HCT116 (cell line): ENCODE data around the gene SCN10A. TPM values are rescaled to one million over a fixed set of nuclear protein-coding genes. Genes with fewer than 3 reads are reported as not detected.

Experiments used
- ATAC-seq: fragments of 200-7000 bp; cut with Tn5 transposase; 2 replicates; pipeline ENCODE4 v1.9.1; 2020; ENCODE audit warnings: mild to moderate bottlenecking, moderate library complexity
- BruUV-seq: library from RNA; stranded (reverse); fragments of 400-500 nt; replicated peaks from 2 replicates; lab custom pipeline; 2021; lab: Mats Ljungman, UMichigan
- CTCF ChIA-PET: fragments of 300-600 bp; sonication (Branson Sonifier 250); formaldehyde crosslinking; loops from one replicate; lab custom pipeline; 2021; ENCODE audit warnings: antibody characterized with exemption; lab: Charles Lee
- POLR2A ChIA-PET: fragments of 300-600, 350-600 bp; sonication (Branson Sonifier 250); formaldehyde crosslinking; loops from one replicate; lab custom pipeline; 2021; ENCODE audit warnings: antibody characterized with exemption; lab: Charles Lee
- RAD21 ChIA-PET, 2 experiments: fragments of 300-600 bp; sonication (Branson Sonifier 250); formaldehyde crosslinking; loops; one replicate each; lab custom pipeline; 2023; ENCODE audit warnings: low total read pairs in 2 of 2; ENCODE audit not compliant: uncharacterized antibody in 2 of 2, unreplicated experiment in 2 of 2, low non-redundant PET in 1 of 2; lab: Charles Lee
- DNase-seq: peaks from one replicate; pipeline ENCODE4 v3.0.0-alpha.2; 2010; ENCODE audit warnings: low read depth, low spot score
- H2AFZ ChIP-seq: fragments of 200-600 bp; shearing (Covaris generic), sonication (generic); 2 replicates; pipeline ENCODE4 v1.6.1; 2017; ENCODE audit warnings: low read depth, mixed run types, mixed read lengths, antibody characterized with exemption, low read length; ENCODE audit not compliant: poor library complexity, severe bottlenecking
- H3K27ac ChIP-seq: 2 replicates; pipeline ENCODE4 v1.5.1; 2012; ENCODE audit warnings: low read depth, low read length
- H3K27me3 ChIP-seq: fragments of 200-600 bp; sonication (generic); 2 replicates; pipeline ENCODE4 v1.6.1; 2016; ENCODE audit warnings: mixed run types, low read length, mixed read lengths; ENCODE audit not compliant: insufficient read depth
- H3K36me3 ChIP-seq, 2 experiments: fragments of 200-500 bp in 1 of 2; fragments of 200-600 bp in 1 of 2; sonication (Bioruptor generic) in 1 of 2; sonication (generic) in 1 of 2; 2 replicates each; pipeline versions ENCODE4 v1.5.1 to v1.6.1; 2014 to 2016; ENCODE audit warnings: low read length in 2 of 2, inconsistent platforms in 1 of 2, mixed read lengths in 1 of 2, mixed run types in 1 of 2; ENCODE audit not compliant: insufficient read depth in 2 of 2, control insufficient read depth in 1 of 2
- H3K4me1 ChIP-seq, 2 experiments: fragments of 200-600 bp in 1 of 2; sonication (generic) in 1 of 2; 2 replicates each; pipeline versions ENCODE4 v1.5.1 to v1.6.1; 2012 to 2017; ENCODE audit warnings: low read length in 2 of 2, inconsistent platforms in 1 of 2, mild to moderate bottlenecking in 1 of 2, mixed read lengths in 1 of 2, mixed run types in 1 of 2, moderate library complexity in 1 of 2; ENCODE audit not compliant: insufficient read depth in 2 of 2, control insufficient read depth in 1 of 2
- H3K4me2 ChIP-seq: fragments of 200-600 bp; sonication (generic); 2 replicates; pipeline ENCODE4 v1.6.1; 2017; ENCODE audit warnings: mixed run types, low read length, mixed read lengths
- H3K4me3 ChIP-seq, 2 experiments: fragments of 200-600 bp in 1 of 2; sonication (generic) in 1 of 2; replicated peaks in 1 of 2; 2 replicates each; pipeline ENCODE4 v1.5.1; 2011 to 2016; ENCODE audit warnings: low read length in 2 of 2, control low read depth in 1 of 2, low read depth in 1 of 2, mild to moderate bottlenecking in 1 of 2, mixed read lengths in 1 of 2, mixed run types in 1 of 2
- H3K79me2 ChIP-seq: fragments of 200-600 bp; sonication (generic); 2 replicates; pipeline ENCODE4 v1.6.1; 2017; ENCODE audit warnings: mild to moderate bottlenecking, mixed run types, low read length, moderate library complexity, mixed read lengths; ENCODE audit not compliant: insufficient read depth
- H3K9ac ChIP-seq: fragments of 200-600 bp; sonication (generic); 2 replicates; pipeline ENCODE4 v1.6.1; 2016; ENCODE audit warnings: low read length, mixed read lengths
- H3K9me2 ChIP-seq: fragments of 200-600 bp; sonication (generic), shearing (Covaris generic); 2 replicates; pipeline ENCODE4 v1.6.1; 2017; ENCODE audit warnings: mixed run types, mild to moderate bottlenecking, moderate library complexity; ENCODE audit not compliant: insufficient read depth
- H3K9me3 ChIP-seq, 2 experiments: fragments of 200-500 bp in 1 of 2; fragments of 200-600 bp in 1 of 2; sonication (Bioruptor generic) in 1 of 2; sonication (generic) in 1 of 2; 2 replicates each; pipeline ENCODE4 v1.6.1; 2014 to 2017; ENCODE audit warnings: low read length in 2 of 2, mixed read lengths in 2 of 2, inconsistent platforms in 1 of 2, low read depth in 1 of 2, mild to moderate bottlenecking in 1 of 2, mixed run types in 1 of 2, moderate library complexity in 1 of 2; ENCODE audit not compliant: control insufficient read depth in 1 of 2, insufficient read depth in 1 of 2
- H4K20me1 ChIP-seq: fragments of 200-600 bp; sonication (generic), shearing (Covaris generic); 2 replicates; pipeline ENCODE4 v1.6.1; 2017; ENCODE audit warnings: mixed run types, mild to moderate bottlenecking, moderate library complexity; ENCODE audit not compliant: insufficient read depth
- ATF3 ChIP-seq: IDR thresholded peaks from 2 replicates; pipeline ENCODE4 v1.6.1; 2012
- CEBPB ChIP-seq: IDR thresholded peaks from 2 replicates; pipeline ENCODE4 v1.6.1; 2012; ENCODE audit warnings: low read depth
- EGR1 ChIP-seq: IDR thresholded peaks from 2 replicates; pipeline ENCODE4 v1.6.1; 2012; ENCODE audit warnings: low read depth
- ELF1 ChIP-seq: IDR thresholded peaks from 2 replicates; pipeline ENCODE4 v1.6.1; 2012; ENCODE audit warnings: low read depth, borderline replicate concordance
- EZH2 ChIP-seq: fragments of 200-600 bp; sonication (generic); IDR thresholded peaks from 2 replicates; pipeline ENCODE4 v1.6.1; 2017; ENCODE audit warnings: antibody characterized with exemption, mixed run types
- EZH2phosphoT487 ChIP-seq: fragments of 200-600 bp; IDR thresholded peaks from 2 replicates; pipeline ENCODE4 v1.6.1; 2018; ENCODE audit warnings: antibody characterized with exemption, borderline replicate concordance
- FOSL1 ChIP-seq: IDR thresholded peaks from 2 replicates; pipeline ENCODE4 v1.6.1; 2012; ENCODE audit warnings: low read depth
- JUND ChIP-seq: IDR thresholded peaks from 2 replicates; pipeline ENCODE4 v1.6.1; 2012
- POLR2A ChIP-seq: IDR thresholded peaks from 2 replicates; pipeline ENCODE4 v1.7.0; 2011; ENCODE audit warnings: borderline replicate concordance; ENCODE audit not compliant: insufficient read depth, insufficient read length; ENCODE audit errors: extremely low read depth
- POLR2AphosphoS5 ChIP-seq: IDR thresholded peaks from 2 replicates; pipeline ENCODE4 v1.6.1; 2011; ENCODE audit warnings: mild to moderate bottlenecking, low read depth, low read length, moderate library complexity
- REST ChIP-seq: IDR thresholded peaks from 2 replicates; pipeline ENCODE4 v1.6.1; 2012; ENCODE audit warnings: low read depth
- SRF ChIP-seq: IDR thresholded peaks from 2 replicates; pipeline ENCODE4 v1.6.1; 2012; ENCODE audit warnings: low read depth
- YY1 ChIP-seq: IDR thresholded peaks from 2 replicates; pipeline ENCODE4 v1.6.1; 2011; ENCODE audit warnings: low read length, low read depth, moderate library complexity, mild to moderate bottlenecking; ENCODE audit not compliant: insufficient replicate concordance; ENCODE audit errors: extremely low read depth
- ZBTB33 ChIP-seq: IDR thresholded peaks from 2 replicates; pipeline ENCODE4 v1.6.1; 2011; ENCODE audit warnings: mild to moderate bottlenecking, low read length, moderate library complexity; ENCODE audit not compliant: insufficient replicate concordance; ENCODE audit errors: extremely low read depth
- ZFX ChIP-seq: fragments of 450-650 bp; IDR thresholded peaks from 2 replicates; pipeline ENCODE4 v1.6.1; 2017
- ZNF274 ChIP-seq: fragments of 200-500 bp; sonication (Bioruptor generic); IDR thresholded peaks from 2 replicates; pipeline ENCODE4 v1.6.1; 2014; ENCODE audit warnings: mild to moderate bottlenecking, low read depth, low read length, inconsistent platforms
- intact Hi-C: fragments of 100-400 bp; cut with micrococcal nuclease; formaldehyde crosslinking; loops from 2 replicates; pipeline ENCODE4 v1.10.0; 2022
- total RNA-seq: library from RNA; stranded (reverse); gene quantifications from one replicate; pipeline ENCODE4 v1.2.1, GENCODE V29; 2021; ENCODE audit not compliant: unreplicated experiment

SCN10A gene
- total RNA-seq, 1 experiment from 2014 or later, result not detected

GRCh38 chr3:38800511-38800910 lies 15.5 kb downstream of the SCN10A start:
- Histone ChIP-seq H3K27me3 (peaks cover 70% of the 10 kb centered on the region), H3K27ac (no peak overlapping the region), H2AFZ (no peak overlapping the region), H3K36me3 (no peaks in the 10 kb centered on the region), H3K79me2 (no peaks in the 10 kb centered on the region), H3K4me3 (no peak overlapping the region), H3K9me3 (no peaks in the 10 kb centered on the region), H4K20me1 (no peaks in the 10 kb centered on the region), H3K4me1 (no peaks in the 10 kb centered on the region), H3K4me2 (no peak overlapping the region), H3K9me2 (no peaks in the 10 kb centered on the region), H3K9ac (no peak overlapping the region)
- no TSS peak for BruUV-seq
- POLR2A ChIA-PET, result no interaction called here
- CTCF ChIA-PET, result no interaction called here
- TF ChIP-seq ZFX (no peak), YY1 (no peak), EZH2 (no peak), CEBPB (no peak), JUND (no peak), ZNF274 (no peak), EGR1 (no peak), FOSL1 (no peak)
- RAD21 ChIA-PET, result no interaction called here
- no peak for DNase-seq
- ATAC-seq, result no peak
- intact Hi-C loops, result no loop called here

GRCh38 chr3:38793721-38794120 lies 22.3 kb downstream of the SCN10A start:
- Histone ChIP-seq H3K27me3 (peaks cover 74% of the 10 kb centered on the region), H3K9ac (no peak overlapping the region), H3K4me2 (no peak overlapping the region), H4K20me1 (no peaks in the 10 kb centered on the region), H2AFZ (no peak overlapping the region), H3K27ac (no peak overlapping the region), H3K36me3 (no peaks in the 10 kb centered on the region), H3K4me1 (no peaks in the 10 kb centered on the region), H3K9me3 (no peaks in the 10 kb centered on the region), H3K4me3 (no peak overlapping the region), H3K79me2 (no peaks in the 10 kb centered on the region), H3K9me2 (no peaks in the 10 kb centered on the region)
- CTCF ChIA-PET, result no interaction called here
- RAD21 ChIA-PET, result no interaction called here
- POLR2A ChIA-PET, result no interaction called here
- DNase-seq (no peak), ATAC-seq (no peak)
- no peak for TF ChIP-seq REST
- no peak for TF ChIP-seq POLR2AphosphoS5
- no peak for TF ChIP-seq YY1
- no peak for TF ChIP-seq ATF3
- no peak for TF ChIP-seq SRF
- TF ChIP-seq POLR2A, result no peak
- TF ChIP-seq EZH2phosphoT487, result no peak
- no peak for TF ChIP-seq ZNF274
- no peak for TF ChIP-seq ZBTB33
- no peak for TF ChIP-seq ELF1
- BruUV-seq, result no TSS peak
- intact Hi-C loops, result no loop called here
